GM12878 (cell line): ENCODE results near the gene QPRT. TPM values are rescaled to one million over a fixed set of nuclear protein-coding genes. Genes with fewer than 3 reads are reported as not detected.
A peak's percentile ranks its signal among the peaks of the same experiment; 100 is the strongest.

ENCODE experiments used
- BHLHE40 ChIP-seq, 2 experiments: fragments of 450-650 bp in 1 of 2; IDR thresholded peaks; 2 replicates each; pipeline ENCODE4 v1.6.1; 2011 to 2017; ENCODE audit warnings: low read depth in 2 of 2, borderline replicate concordance in 1 of 2, improper control_type of control experiment in 1 of 2, low read length in 1 of 2, mild to moderate bottlenecking in 1 of 2
- CREB1 ChIP-seq: IDR thresholded peaks from 2 replicates; pipeline ENCODE4 v1.6.1; 2012; ENCODE audit warnings: low read depth, mild to moderate bottlenecking, inconsistent platforms
- CUX1 ChIP-seq: IDR thresholded peaks from 2 replicates; pipeline ENCODE4 v1.6.1; 2012; ENCODE audit warnings: improper control_type of control experiment, low read depth, low read length; ENCODE audit not compliant: insufficient replicate concordance
- E2F8 ChIP-seq: fragments of 450-650 bp; IDR thresholded peaks from 2 replicates; pipeline ENCODE4 v1.6.1; 2018; ENCODE audit warnings: mild to moderate bottlenecking, low read depth, moderate library complexity; ENCODE audit not compliant: partially characterized antibody
- ESRRA ChIP-seq: IDR thresholded peaks from 2 replicates; pipeline ENCODE4 v1.6.1; 2012; ENCODE audit warnings: mild to moderate bottlenecking, low read length, improper control_type of control experiment
- ETV6 ChIP-seq, 2 experiments: fragments of 450-650 bp in 1 of 2; IDR thresholded peaks in 1 of 2; conservative IDR thresholded peaks in 1 of 2; 2 replicates each; pipeline ENCODE4 v1.6.1; 2014; ENCODE audit warnings: antibody characterized with exemption in 1 of 2, borderline replicate concordance in 1 of 2, low read depth in 1 of 2, mild to moderate bottlenecking in 1 of 2, moderate library complexity in 1 of 2
- FOS ChIP-seq: IDR thresholded peaks from 3 replicates; pipeline ENCODE4 v1.6.1; 2011; ENCODE audit warnings: borderline replicate concordance; ENCODE audit not compliant: insufficient read length; ENCODE audit errors: extremely low read depth
- HDAC2 ChIP-seq: fragments of 200-600 bp; sonication (generic); IDR thresholded peaks from 2 replicates; pipeline ENCODE4 v1.6.1; 2017
- IKZF1 ChIP-seq: fragments of 450-650 bp; conservative IDR thresholded peaks from 2 replicates; pipeline ENCODE4 v1.6.1; 2017; ENCODE audit warnings: antibody characterized with exemption, mild to moderate bottlenecking
- IRF3 ChIP-seq: fragments of 450-650 bp; IDR thresholded peaks from 2 replicates; pipeline ENCODE4 v1.6.1; 2014; ENCODE audit warnings: mild to moderate bottlenecking
- IRF4 ChIP-seq: IDR thresholded peaks from 2 replicates; pipeline ENCODE4 v1.6.1; 2011; ENCODE audit warnings: low read depth, low read length
- JUNB ChIP-seq: IDR thresholded peaks from 2 replicates; pipeline ENCODE4 v1.6.1; 2016; ENCODE audit warnings: antibody characterized with exemption, mild to moderate bottlenecking
- KAT2A ChIP-seq: conservative IDR thresholded peaks from 2 replicates; pipeline ENCODE4 v1.6.1; 2011; ENCODE audit warnings: low read depth, low read length; ENCODE audit not compliant: control insufficient read depth
- NFXL1 ChIP-seq: fragments of 450-650 bp; IDR thresholded peaks from 2 replicates; pipeline ENCODE4 v1.6.1; 2017; ENCODE audit warnings: antibody characterized with exemption, mild to moderate bottlenecking, borderline replicate concordance
- NFYB ChIP-seq: IDR thresholded peaks from 2 replicates; pipeline ENCODE4 v1.6.1; 2011; ENCODE audit warnings: low read depth, mild to moderate bottlenecking, low read length, improper control_type of control experiment, moderate library complexity; ENCODE audit not compliant: insufficient read depth
- POLR2A ChIP-seq: IDR thresholded peaks from 2 replicates; pipeline ENCODE4 v1.6.1; 2011; ENCODE audit warnings: low read depth, mild to moderate bottlenecking, low read length
- RELA ChIP-seq: fragments of 450-650 bp; IDR thresholded peaks from 2 replicates; pipeline ENCODE4 v1.8.0; 2014; ENCODE audit warnings: borderline replicate concordance; ENCODE audit not compliant: partially characterized antibody
- RFX5 ChIP-seq: IDR thresholded peaks from 2 replicates; pipeline ENCODE4 v1.6.1; 2011; ENCODE audit warnings: low read depth, low read length, improper control_type of control experiment
- SREBF2 ChIP-seq: IDR thresholded peaks from 2 replicates; pipeline ENCODE4 v1.6.1; 2012; ENCODE audit warnings: mild to moderate bottlenecking, low read length
- STAT1 ChIP-seq: fragments of 450-650 bp; conservative IDR thresholded peaks from 2 replicates; pipeline ENCODE4 v1.6.1; 2014; ENCODE audit warnings: antibody characterized with exemption, mild to moderate bottlenecking
- SUZ12 ChIP-seq: fragments of 200-600 bp; sonication (generic); IDR thresholded peaks from one replicate; pipeline ENCODE4 v1.6.1; 2018; ENCODE audit warnings: antibody characterized with exemption, mild to moderate bottlenecking; ENCODE audit not compliant: unreplicated experiment
- TARDBP ChIP-seq: IDR thresholded peaks from 2 replicates; pipeline ENCODE4 v1.6.1; 2016; ENCODE audit warnings: borderline replicate concordance
- YBX1 ChIP-seq: fragments of 450-650 bp; IDR thresholded peaks from 2 replicates; pipeline ENCODE4 v1.6.1; 2016; ENCODE audit warnings: antibody characterized with exemption
- ZZZ3 ChIP-seq: IDR thresholded peaks from 2 replicates; pipeline ENCODE4 v1.6.1; 2011; ENCODE audit warnings: low read depth; ENCODE audit not compliant: control insufficient read depth, insufficient read length
- polyA plus RNA-seq, 11 experiments: library from polyadenylated mRNA; depleted of rRNA in 4 of 11; unstranded in 6 of 11; stranded (reverse) in 5 of 11; fragments of >200 nt; fragmentation: Nextera tagmentation in 4 of 11; fragmentation: Illumina TruSeq in 1 of 11; extraction: Ambion mirVana in 4 of 11; extraction: Trizol in 1 of 11; gene quantifications; 1 replicate in 1 of 11; 2 replicates in 10 of 11; pipeline versions ENCODE4 v1.2.1 to v1.2.3, GENCODE V29; 2011 to 2016; ENCODE audit warnings: inconsistent platforms in 2 of 11, missing spikeins in 2 of 11, low read depth in 1 of 11
- total RNA-seq, 4 experiments: library from RNA; depleted of rRNA in 3 of 4; stranded (reverse); fragments of >200 nt in 3 of 4; fragmentation: Illumina TruSeq in 1 of 4; extraction: Trizol in 1 of 4; gene quantifications; 2 replicates each; pipeline versions ENCODE4 v1.2.1 to v1.2.3, GENCODE V29; 2013 to 2021

Gene QPRT
- total and polyA plus RNA-seq, 10 of the 15 experiments (the other 5 are each of a cell fraction or from before 2014, with no cell fraction given), result 2.7 to 43.0 (median 31.3) TPM

GRCh38 chr16:29662729-29663015 lies 16.3 kb upstream of the QPRT start (continued):
- TF ChIP-seq RELA, result no peak
- TF ChIP-seq IKZF1, result peak; percentile 81
- no peak for TF ChIP-seq NFXL1
- no peak for TF ChIP-seq SUZ12
- peak; percentile 80 for TF ChIP-seq CUX1
- TF ChIP-seq YBX1, result no peak
- TF ChIP-seq FOS, result no peak
- peak in 1 of 2 experiments; percentile 69; a peak in 2 of 4 replicates for TF ChIP-seq ETV6 (conservative IDR thresholded peaks at IDR 0.05 in 1 of 2, IDR thresholded peaks at IDR 0.05 in 1 of 2; ENCODE audit: borderline replicate concordance in 1 of 2, low read depth in 1 of 2)
- TF ChIP-seq IRF4, result no peak
- no peak for TF ChIP-seq ZZZ3
- TF ChIP-seq IRF3, result no peak
- TF ChIP-seq BHLHE40 (IDR thresholded peaks at IDR 0.05; ENCODE audit: borderline replicate concordance in 1 of 2, low read depth in 2 of 2, low read length in 1 of 2), result peak in 1 of 2 experiments; percentile 41; a peak in 1 of 4 replicates
- TF ChIP-seq HDAC2, result no peak
- no peak for TF ChIP-seq STAT1
- no peak for TF ChIP-seq TARDBP
- TF ChIP-seq E2F8, result peak; percentile 46
- no peak for TF ChIP-seq RFX5
- no peak for TF ChIP-seq KAT2A
- no peak for TF ChIP-seq NFYB
- TF ChIP-seq JUNB, result no peak
- TF ChIP-seq POLR2A, result no peak
- TF ChIP-seq CREB1, result peak; percentile 51
- 0 out of 2 replicates have a peak, but pooled peaks have one; percentile 31 for TF ChIP-seq ESRRA
- no peak for TF ChIP-seq SREBF2
